GM18498 (cell line): ENCODE results near the gene OR6K2.

Experiments used
- ATAC-seq: cut with Tn5 transposase; IDR thresholded peaks from one replicate; pipeline ENCODE4 v1.9.1; 2021; ENCODE audit warnings: mild to moderate bottlenecking, moderate library complexity; ENCODE audit not compliant: unreplicated experiment

The OR6K2 gene

DNA sequence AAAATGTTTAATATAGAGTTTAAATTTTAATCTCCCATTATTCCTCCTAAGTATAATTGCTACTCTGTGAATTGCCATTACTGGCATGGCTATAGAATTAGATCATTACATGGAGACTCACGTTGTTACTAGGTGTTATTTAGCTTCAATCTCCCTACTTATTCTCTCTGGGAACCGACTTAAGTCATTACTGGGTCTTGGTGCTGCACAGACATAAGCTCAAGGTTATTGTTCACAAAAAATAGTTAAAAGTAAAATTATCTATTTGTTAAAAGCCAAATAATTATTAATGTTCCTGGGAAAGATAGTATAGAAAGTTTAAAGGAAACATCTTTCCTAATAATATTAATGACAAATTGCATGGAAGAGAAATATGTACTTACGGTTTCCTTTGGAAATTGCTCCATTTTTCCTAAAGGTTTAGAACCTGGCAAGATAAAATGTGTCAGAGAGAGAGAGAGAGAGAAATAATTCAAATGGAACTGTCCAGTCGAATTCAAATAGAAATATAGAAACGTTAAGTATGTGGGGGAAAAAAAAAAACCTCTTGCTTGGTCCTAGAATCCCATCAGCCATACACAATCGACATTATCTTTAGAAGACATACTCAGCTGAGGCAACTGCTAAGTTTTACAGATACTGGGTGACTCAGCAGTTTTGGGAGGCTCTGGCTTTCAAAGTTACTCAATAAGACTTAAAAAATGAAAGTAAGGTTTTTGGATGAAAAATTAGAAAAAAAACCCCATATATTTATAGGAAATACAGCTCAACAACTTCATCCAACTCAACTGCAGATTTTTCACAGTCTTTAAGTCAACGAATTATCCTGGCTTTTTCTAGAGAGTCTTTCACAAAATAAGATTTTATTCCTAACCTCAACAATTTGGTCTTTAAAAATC, 14.1 kb downstream of the OR6K2 start, which contains the start of gene SPTA1:
TSS of gene SPTA1 (minus strand) at position 605 of the 899 bp plus-strand sequence. CDS start at position 407, 198 bp downstream.
- ATAC-seq, result no peak

DNA sequence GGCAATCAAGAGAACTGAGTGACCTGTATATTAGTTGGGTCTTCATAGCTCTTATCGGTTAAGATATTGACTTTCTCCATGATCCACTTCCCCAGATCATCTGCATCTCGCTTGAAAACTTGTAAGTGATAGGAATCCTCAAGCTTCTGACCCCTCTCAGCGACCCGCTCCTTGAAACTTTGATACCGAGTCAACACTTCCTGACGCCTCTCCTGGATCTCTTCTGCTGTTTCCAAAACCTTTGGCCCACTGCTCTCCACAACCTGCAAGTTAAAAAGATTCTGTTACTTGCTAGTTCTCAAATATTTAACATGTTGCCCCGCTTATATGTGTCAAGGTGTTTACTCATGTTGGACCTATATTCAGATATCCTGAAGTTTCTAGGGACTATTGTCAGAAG, 15.4 kb downstream of the OR6K2 start:
- ATAC-seq, result no peak

DNA sequence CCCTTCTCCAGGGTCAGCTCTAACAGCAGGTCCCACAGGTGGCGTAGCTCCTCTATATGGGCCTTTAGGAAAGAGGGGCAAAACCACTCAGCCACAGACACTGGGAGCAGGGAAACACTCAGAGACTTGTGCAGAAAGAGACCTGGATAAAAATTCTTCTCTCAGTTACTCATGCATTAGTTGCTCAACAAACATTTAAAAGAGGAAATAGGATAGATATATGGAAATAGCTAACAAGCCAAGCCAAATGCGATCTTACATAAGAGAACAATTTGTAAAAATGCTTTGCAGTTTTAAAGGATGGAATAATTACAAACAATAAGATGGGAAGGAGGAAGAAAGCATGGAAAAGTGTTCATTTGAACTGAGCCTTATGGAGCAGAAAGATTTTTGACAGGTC, 18.8 kb downstream of the OR6K2 start:
- no peak for ATAC-seq

DNA sequence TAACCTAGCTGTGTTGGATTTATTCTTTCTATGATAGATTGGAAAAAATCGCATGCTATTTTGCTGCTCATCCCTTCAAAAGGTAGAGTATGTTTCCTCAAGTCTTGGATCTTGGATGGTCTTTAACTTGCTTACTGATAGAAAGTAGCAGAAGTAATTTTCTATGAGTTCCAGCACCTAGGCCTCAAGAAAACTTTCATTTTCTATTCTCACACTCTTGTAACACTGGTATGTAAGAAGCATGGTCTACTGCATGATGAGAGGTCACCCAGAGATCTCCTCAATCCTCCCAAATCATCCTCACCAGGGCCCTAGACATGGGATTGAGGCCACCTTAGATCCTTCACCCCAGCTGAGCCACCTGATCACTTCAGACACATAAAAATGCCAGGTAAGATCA, 21.2 kb downstream of the OR6K2 start:
- ATAC-seq, result peak; percentile 54

DNA sequence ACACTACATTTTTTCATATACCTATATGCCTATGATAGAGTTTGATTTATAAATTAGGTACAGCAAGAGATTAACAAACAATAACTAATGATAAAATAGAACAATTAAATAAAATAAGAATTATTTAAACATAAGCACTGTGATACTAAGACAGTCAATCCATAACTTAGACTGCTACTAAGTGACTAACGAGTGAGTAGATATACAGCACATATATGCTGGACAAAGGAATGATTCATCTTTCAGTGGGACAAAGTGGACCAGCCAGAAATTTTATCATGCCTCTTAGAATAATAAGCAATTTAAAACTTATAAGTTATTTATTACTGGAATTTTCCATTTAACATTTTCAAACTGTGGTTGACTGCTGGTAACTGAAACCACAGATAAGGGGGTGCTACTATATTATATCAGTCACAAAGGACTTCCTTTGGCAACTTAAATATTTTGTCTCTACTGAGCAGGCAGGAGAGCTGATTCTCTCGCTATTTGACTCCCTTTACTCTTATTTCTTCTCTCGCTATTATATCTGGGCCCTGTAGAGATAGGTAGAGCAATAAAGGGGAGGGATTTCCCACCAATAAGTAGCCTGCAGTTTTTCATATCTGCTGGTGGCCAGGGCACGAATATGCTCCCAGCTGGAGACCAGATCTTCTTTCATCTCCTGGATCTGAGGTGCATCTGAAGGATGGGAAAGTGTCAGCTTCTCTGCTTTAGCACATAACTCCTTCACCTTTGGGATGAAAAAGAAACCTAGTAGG, 24.7 kb downstream of the OR6K2 start:
- ATAC-seq, result no peak

DNA sequence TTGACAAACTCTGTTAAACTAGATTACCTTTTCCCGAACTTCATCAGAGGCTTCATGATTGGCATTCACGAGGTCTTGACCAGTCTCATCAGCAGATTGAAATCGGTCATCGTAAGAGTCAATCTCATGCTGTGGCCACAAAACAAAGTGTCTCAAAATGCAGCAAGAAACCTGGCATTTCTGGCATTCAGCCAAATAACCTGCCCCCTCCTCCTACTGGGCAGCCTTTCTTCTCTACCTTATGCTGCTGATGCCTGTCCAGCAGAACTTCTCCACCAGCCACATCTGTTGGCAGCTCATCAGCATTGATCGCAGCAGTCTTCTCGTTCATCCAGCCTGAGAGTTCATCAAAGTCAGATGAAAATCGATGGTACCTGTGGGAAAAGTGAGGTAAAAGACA, 26.1 kb downstream of the OR6K2 start:
- ATAC-seq, result no peak

DNA sequence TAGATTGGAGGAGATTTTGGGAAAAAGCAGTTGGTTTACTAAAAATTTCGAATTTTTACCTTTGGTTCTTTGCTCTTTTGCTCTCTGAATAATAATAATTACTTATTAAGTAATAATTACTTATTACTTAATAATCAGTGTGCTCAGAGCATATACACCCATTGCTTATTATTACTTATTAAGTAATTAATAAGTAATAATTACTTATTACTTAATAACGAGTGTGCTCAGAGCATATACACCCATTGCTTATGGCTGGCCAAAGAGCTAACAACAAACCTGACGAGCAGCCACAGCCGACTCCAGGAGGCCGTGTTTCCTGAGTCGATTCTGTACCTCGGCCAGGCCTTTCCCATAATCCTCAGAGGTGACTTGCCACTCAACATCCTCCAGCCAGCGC, 34.4 kb downstream of the OR6K2 start:
- ATAC-seq, result no peak

DNA sequence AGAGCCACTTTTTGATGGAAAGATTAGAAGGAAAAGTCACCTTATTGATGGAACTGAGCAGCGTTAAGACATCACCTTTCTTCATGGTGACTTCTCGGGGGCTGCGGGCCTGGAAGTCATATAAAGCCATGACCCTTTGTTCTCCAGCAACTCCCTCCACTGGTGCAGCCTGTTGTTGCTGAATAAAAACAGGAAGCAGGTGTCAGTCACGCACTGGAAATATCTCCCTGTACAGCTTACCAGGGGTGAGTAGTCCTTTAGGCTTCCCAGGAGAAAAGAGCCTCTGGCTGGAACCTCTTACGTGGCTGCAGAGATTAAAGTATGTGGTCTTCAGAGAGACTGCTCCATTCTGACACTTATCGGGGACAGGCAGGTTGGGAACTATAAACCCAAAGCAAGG, 45.9 kb downstream of the OR6K2 start:
- no peak for ATAC-seq

DNA sequence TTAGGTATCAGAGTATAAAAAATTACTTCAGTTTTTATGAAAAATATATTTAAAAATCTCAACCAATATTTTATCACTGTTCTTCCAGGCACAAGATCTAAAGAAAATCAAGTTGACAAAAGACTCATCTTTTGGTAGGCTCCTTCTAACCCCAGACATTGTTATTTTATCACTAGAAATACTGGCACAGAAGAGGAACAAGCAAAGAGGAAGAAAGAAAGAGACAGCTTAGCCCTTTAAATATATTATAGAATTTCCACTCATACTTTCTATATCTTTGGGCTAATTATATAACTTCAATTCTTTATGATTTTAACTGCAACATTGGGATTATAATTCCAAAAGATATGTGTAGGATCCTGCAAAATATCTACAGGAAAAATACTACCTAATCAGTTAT, 46.4 kb downstream of the OR6K2 start:
- no peak for ATAC-seq

DNA sequence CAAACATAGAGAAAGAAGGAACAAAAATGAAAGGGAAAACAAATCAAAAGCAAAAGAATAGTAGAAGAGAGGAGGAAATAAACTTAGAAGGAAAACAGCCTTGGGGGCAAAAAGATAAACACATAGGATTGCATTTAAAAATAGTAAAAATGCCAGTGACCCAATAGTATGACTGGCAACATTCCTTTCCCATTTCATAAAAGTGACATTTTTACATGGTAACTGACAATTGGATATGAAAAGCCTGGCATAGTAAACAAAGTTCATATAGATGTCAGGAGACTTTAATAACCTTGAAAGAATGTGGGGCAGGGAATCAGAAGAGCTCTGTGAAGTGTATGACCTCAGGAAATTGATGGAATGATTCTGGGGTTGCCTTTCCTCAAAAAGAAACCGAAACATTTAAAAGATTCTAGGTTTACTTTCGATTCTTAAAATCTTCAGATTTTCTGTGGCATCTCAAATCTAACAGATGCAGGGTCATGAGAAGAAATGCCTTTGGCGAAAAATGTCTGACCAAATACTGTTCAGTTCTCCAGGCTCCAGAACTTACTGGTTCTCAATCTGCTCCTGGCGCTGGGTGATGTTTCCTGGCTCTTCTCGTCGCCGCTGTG, 47.6 kb downstream of the OR6K2 start:
- no peak for ATAC-seq
